Measurements from ENCODE around the gene PTPN9.
"Not testable (repeated sequence)": the region's sequence is repeated elsewhere in the genome, so short reads cannot be mapped to it uniquely, and the experiment has no call there.

PTPN9 gene

GRCh38 chr15:75538376-75538775 lies 40.7 kb downstream of the PTPN9 start:
- H3K27ac ChIP-seq = no peak overlapping the region
- H3K4me3 ChIP-seq = no peak overlapping the region

GRCh38 chr15:75533945-75534344 lies 45.2 kb downstream of the PTPN9 start:
- peak overlapping the region in 1 of 21 experiments; percentile 26 for H3K27ac ChIP-seq
- no peak overlapping the region for H3K4me3 ChIP-seq

GRCh38 chr15:75532413-75533250 lies 46.5 kb downstream of the PTPN9 start:
- Histone ChIP-seq H3K4me3 (no peak overlapping the region), H3K27ac (peak overlapping the region in 14 of 21 experiments; percentile 7 to 65 (median 50))

- no peak overlapping the region for H3K4me3 ChIP-seq
- peak overlapping the region in 9 of 21 experiments; percentile 0 to 56 (median 34) for H3K27ac ChIP-seq
These were observed 48.1 kb downstream of the PTPN9 start for GRCh38 chr15:75531041-75531450.

GRCh38 chr15:75530169-75530568 lies 48.9 kb downstream of the PTPN9 start:
- no peak overlapping the region for H3K27ac ChIP-seq
- no peak overlapping the region for H3K4me3 ChIP-seq

- H3K4me3 ChIP-seq, H3K27ac ChIP-seq: not testable (repeated sequence)
These were observed 53.4 kb downstream of the PTPN9 start for GRCh38 chr15:75525756-75526155.

- Histone ChIP-seq H3K27ac (no peak overlapping the region), H3K4me3 (no peak overlapping the region)
These were observed 56.1 kb downstream of the PTPN9 start for GRCh38 chr15:75523011-75523410.

GRCh38 chr15:75517233-75517632 lies 61.9 kb downstream of the PTPN9 start:
- Histone ChIP-seq H3K4me3 (no peak overlapping the region), H3K27ac (no peak overlapping the region)

- H3K27ac ChIP-seq = no peak overlapping the region
- H3K4me3 ChIP-seq = no peak overlapping the region
These were observed 70.1 kb downstream of the PTPN9 start for GRCh38 chr15:75508840-75509532.

- no peak overlapping the region for H3K27ac ChIP-seq
- H3K4me3 ChIP-seq = no peak overlapping the region
These were observed 76.8 kb downstream of the PTPN9 start for GRCh38 chr15:75502360-75502759.

GRCh38 chr15:75493732-75494131 lies 85.4 kb downstream of the PTPN9 start:
- H3K4me3 ChIP-seq = no peak overlapping the region
- H3K27ac ChIP-seq = no peak overlapping the region

GRCh38 chr15:75483961-75484360 lies 95.2 kb downstream of the PTPN9 start:
- H3K4me3 ChIP-seq = no peak overlapping the region
- H3K27ac ChIP-seq = no peak overlapping the region

GRCh38 chr15:75483556-75483955 lies 95.6 kb downstream of the PTPN9 start:
- H3K27ac ChIP-seq, H3K4me3 ChIP-seq: not testable (repeated sequence)

GRCh38 chr15:75483106-75483505 lies 96.0 kb downstream of the PTPN9 start:
- Histone ChIP-seq H3K4me3 (no peak overlapping the region), H3K27ac (no peak overlapping the region)

- not testable (repeated sequence) for H3K4me3 ChIP-seq, H3K27ac ChIP-seq
These were observed 98.7 kb downstream of the PTPN9 start for GRCh38 chr15:75480463-75480862.

- no peak overlapping the region for H3K4me3 ChIP-seq
- no peak overlapping the region for H3K27ac ChIP-seq
These were observed 99.4 kb downstream of the PTPN9 start for GRCh38 chr15:75479670-75480069.

GRCh38 chr15:75477094-75477493 lies 102.0 kb downstream of the PTPN9 start:
- not testable (repeated sequence) for H3K4me3 ChIP-seq, H3K27ac ChIP-seq

GRCh38 chr15:75468913-75469598 lies 110.1 kb downstream of the PTPN9 start:
- Histone ChIP-seq H3K4me3 (no peak overlapping the region), H3K27ac (no peak overlapping the region)

GRCh38 chr15:75460646-75461045 lies 118.5 kb downstream of the PTPN9 start:
- no peak overlapping the region for H3K27ac ChIP-seq
- no peak overlapping the region for H3K4me3 ChIP-seq

GRCh38 chr15:75459581-75459980 lies 119.5 kb downstream of the PTPN9 start:
- no peak overlapping the region for H3K27ac ChIP-seq
- no peak overlapping the region for H3K4me3 ChIP-seq

GRCh38 chr15:75456710-75457109 lies 122.4 kb downstream of the PTPN9 start:
- peak overlapping the region in 7 of 21 experiments; percentile 85 to 97 (median 93) for H3K27ac ChIP-seq

More at GRCh38 chr15:75456710-75457109, 122.4 kb downstream of the PTPN9 start:
- H3K4me3 ChIP-seq = no peak overlapping the region

Measured in skin epidermis (tissue), 12 donors.